GM12872 (cell line): Measurements from ENCODE around the gene CFAP57.

Experiments used
- TF ChIP-seq, protein P1 (sequence below): IDR thresholded peaks from 3 replicates; pipeline ENCODE4 v1.5.1; 2011; ENCODE audit warnings: low read depth, mild to moderate bottlenecking, low read length, moderate library complexity; ENCODE audit not compliant: insufficient read depth

Gene CFAP57

DNA sequence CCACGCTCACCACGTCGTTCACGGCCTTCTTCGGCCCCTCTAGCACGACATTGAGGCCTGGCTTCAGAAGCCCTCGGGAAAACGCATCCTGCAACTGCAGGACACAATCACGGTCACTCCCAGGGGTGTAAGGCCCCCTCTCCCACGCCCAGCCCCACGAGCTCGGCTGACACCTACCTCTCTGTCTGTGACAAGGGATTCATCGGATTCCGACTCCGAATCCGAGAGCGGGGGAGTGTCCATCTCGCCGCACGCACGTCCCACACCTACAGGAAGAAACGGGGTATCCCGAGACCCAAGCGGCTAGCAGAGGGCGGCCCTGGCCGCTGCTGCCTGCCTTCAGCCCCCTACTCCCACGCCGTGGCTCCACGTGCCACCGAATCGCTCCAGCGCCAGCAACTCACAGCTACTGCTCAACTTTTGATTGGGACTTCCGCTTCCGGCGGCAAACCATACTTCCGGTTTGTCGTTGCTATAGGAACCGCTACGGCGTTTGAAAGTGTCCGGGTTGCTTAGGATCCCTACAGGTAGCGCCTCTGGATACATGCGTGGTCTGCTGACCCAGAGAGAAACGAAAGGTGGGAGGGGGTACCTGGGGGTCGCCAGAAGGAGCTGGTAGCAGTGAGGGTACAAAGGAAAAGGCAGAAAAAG lies at the start of gene CFAP57, which contains the start of gene EBNA1BP2:
Gene CFAP57, plus strand, starts transcription at position 455 of the 651 bp plus-strand sequence. CDS start 424 bp downstream, outside the sequence.
Gene EBNA1BP2, minus strand, starts transcription at position 415 of the 651 bp plus-strand sequence. Its CDS starts 172 bp downstream, at position 243.
- TF ChIP-seq, protein P1, sequence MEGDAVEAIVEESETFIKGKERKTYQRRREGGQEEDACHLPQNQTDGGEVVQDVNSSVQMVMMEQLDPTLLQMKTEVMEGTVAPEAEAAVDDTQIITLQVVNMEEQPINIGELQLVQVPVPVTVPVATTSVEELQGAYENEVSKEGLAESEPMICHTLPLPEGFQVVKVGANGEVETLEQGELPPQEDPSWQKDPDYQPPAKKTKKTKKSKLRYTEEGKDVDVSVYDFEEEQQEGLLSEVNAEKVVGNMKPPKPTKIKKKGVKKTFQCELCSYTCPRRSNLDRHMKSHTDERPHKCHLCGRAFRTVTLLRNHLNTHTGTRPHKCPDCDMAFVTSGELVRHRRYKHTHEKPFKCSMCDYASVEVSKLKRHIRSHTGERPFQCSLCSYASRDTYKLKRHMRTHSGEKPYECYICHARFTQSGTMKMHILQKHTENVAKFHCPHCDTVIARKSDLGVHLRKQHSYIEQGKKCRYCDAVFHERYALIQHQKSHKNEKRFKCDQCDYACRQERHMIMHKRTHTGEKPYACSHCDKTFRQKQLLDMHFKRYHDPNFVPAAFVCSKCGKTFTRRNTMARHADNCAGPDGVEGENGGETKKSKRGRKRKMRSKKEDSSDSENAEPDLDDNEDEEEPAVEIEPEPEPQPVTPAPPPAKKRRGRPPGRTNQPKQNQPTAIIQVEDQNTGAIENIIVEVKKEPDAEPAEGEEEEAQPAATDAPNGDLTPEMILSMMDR: no peak

DNA sequence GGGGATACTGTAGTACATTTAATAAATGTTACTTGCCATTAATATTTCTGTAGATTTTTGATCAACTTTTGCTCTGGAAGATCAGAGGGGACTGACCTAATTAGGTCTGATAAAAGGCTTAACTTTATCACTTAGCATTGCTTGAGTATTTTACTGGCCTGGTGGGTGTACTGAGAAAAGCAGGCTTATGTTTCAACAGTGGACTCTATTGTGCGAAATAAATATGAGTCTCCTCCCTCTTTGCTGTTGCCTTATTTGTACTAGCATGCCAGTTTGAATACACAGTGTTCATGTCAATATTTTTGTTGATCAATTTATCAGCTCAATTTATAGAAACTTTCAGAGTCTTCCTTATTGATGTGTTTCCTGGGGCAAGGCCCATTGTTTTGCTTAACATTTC lies 49.1 kb upstream of the CFAP57 start:
- TF ChIP-seq, protein P1: no peak

DNA sequence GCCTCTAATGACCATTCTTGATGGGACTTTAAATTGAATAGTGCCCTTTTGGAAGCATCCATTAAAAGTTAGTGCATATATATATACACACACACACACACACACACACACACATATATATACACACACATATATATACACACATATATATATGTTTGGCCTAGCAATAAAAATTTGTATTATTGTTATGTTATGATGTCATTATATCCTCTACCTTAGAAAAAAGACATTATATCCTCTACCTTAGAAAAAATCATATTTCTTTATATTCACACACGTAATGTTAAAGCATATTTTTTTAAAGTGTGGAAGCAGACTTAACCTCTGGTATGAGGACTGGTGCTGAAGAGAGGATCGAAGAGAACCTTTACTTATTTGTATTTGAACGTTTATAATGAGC lies 43.3 kb upstream of the CFAP57 start:
- TF ChIP-seq, protein P1: no peak

DNA sequence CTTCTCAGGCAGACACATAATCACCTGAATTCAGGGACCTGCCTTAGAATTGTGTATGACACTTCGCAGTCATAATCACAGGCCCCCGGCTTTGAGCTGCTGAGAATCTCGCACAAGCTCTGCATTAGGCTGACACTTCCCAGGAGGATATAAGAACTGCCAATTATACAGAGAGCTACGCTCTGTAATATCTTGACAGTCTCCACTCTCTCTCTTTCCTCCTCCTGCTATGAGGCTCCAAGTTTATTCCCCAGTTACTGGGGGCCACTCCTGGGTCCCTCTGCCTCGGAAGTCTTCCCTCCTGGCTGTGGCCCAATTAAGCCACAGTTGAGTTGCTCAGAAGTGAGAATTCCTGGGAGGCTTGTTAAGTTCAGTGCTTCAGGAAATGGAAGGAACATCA lies 42.7 kb upstream of the CFAP57 start:
- TF ChIP-seq, protein P1: no peak

DNA sequence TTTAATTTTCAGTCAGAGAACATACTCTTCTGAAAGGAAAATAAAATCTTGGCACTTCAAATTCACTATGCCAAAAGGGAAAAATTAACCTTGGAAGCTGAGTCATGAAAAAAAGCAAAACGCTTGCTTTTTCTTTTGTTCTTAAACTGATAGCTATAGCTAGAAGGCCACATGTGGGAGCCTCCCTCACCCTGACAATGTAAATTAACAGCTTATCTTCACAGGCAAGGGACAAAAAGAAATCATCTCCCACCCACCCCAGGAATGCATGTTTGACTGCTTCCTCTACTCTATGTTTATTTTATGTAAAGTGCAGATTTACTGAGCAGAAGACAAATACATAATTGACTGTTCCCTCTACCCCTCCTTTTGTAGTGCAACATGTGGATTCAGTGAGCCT lies 38.1 kb upstream of the CFAP57 start:
- TF ChIP-seq, protein P1: no peak

DNA sequence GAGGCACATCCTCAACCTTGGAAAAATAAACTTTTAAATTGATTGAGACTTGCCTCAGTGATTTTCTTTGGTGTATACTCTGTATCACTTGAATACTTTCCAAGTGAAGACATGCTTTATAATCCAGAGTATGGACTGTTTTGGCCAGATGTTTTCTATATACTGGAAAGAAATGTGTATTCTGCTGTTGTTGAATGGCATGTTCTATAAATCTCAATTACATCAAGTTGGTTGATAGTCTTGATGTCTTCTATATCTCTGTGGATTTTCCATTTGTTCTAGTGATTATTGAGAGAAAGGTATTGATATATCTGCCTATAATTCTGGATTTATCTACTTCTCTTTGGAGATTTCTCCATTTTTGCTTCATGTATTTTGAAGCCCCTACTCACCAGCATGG lies 37.5 kb upstream of the CFAP57 start:
- TF ChIP-seq, protein P1: no peak

DNA sequence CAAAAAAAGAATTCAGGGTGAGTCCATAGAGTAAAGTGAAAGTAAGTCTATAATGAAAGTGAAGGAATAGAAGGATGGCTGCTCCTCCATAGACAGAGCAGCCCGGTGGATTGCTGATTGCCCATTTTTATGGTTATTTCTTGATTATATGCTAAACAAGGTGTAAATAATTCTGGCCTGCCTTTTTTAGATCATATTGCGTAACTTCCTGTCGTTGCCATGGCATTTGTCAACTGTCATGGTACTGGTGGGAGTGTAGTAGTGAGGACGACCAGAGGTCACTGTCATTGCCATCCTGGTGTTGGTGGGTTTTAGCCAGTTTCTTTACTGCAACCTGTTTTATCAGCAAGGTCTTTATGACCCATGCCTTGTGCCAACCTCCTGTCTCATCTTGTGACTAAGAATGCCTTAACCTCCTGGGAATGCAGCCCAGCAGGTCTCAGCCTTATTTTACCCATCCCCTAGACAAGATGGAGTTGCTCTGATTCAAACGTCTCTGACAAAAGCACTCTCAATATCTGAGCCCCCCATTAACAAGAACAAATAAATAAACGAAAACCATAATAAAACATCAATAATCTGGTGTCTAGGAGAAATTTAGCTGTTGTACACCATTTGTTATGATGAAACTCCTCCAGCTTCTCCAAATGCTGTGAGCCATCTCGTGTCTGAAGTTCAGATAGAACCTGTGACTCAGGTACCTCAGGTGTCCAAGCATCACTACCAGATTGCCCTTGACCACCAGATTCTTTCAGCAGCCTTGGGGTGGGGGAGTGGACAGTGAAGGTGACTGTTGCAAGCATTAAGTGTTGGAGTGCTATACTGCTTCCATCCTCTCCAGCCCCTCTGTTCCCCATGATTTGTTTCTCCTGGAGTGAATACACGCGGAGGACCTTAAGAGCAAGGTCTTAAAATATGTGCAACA lies 36.0 kb upstream of the CFAP57 start:
- TF ChIP-seq, protein P1: no peak
